Measurements from ENCODE around the gene SORL1-AS1.
A peak's percentile ranks its signal among the peaks of the same experiment; 100 is the strongest.

The SORL1-AS1 gene

DNA sequence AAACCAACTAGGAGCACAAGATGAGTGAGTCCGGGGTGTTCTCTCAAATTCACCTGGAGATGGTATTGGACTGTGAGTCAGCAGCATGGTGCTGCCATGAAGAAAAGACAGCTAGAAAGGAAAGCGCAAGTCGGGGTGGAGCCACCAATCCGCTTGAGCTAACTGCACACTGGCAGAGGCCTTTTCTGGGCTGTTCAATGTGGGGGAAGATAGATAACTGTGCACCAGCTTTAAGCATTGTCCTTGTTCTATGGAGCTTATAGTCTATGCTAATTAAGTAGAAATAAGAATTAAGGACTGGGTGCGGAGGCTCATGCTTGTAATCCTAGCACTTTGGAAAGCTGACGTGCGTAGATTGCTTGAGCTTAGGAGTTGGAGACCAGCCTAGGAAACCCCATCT is 21.9 kb upstream of the SORL1-AS1 start:
- no peak for DNase-seq

- peak; percentile 86 to 94 (median 91) for DNase-seq
Measured at GRCh38 chr11:121473064-121473777, 20.5 kb upstream of the SORL1-AS1 start.

- no peak for DNase-seq
Measured at GRCh38 chr11:121472312-121472711, 19.5 kb upstream of the SORL1-AS1 start.

DNA sequence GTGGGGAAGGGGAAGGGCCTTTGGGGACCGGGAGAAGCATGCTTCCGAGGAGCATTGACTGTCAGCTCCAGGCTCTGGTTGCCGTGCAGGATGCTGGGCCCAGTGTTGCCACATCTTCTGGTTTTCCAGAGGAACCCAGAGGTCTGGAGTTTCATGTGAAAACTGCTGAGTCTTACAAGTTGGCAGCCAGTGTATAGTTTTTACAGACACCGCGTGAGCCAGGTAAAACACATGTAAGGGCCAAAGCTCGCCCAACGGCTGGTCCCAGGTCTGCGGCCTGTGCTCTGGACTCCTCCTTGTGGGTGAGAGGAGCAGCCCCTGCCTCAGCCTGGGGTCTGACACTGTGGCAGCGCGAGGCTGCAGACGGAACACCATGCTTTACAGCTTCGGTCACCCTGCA is 18.4 kb upstream of the SORL1-AS1 start:
- no peak for DNase-seq

GRCh38 chr11:121469910-121470309 is 17.1 kb upstream of the SORL1-AS1 start:
- DNase-seq: no peak

- DNase-seq: no peak
Measured at GRCh38 chr11:121467965-121468364, 15.2 kb upstream of the SORL1-AS1 start.

DNA sequence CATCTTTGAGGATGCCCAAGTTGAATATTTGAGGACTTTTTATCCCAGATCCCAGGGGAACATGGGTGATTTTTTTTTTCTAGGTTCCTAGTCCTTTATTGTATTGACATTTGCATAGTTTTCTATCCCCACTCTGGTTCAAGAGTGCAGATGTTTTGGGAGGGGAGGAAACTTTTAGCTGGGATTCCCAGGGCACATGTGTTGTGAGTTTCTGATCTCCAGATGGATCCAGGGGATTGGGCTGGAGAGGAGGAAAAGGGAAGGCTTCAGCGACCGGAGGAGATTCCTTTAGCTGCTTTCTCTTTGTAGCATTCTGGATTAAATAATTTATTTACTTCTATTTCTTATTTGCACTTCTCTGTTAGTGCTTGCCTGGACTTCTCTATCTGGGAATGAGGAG is 14.7 kb upstream of the SORL1-AS1 start:
- no peak for DNase-seq

- DNase-seq: peak; percentile 71 to 85 (median 79)
Measured at GRCh38 chr11:121466063-121466794, 13.5 kb upstream of the SORL1-AS1 start.

GRCh38 chr11:121465709-121466062 is 12.9 kb upstream of the SORL1-AS1 start:
- no peak for DNase-seq

DNA sequence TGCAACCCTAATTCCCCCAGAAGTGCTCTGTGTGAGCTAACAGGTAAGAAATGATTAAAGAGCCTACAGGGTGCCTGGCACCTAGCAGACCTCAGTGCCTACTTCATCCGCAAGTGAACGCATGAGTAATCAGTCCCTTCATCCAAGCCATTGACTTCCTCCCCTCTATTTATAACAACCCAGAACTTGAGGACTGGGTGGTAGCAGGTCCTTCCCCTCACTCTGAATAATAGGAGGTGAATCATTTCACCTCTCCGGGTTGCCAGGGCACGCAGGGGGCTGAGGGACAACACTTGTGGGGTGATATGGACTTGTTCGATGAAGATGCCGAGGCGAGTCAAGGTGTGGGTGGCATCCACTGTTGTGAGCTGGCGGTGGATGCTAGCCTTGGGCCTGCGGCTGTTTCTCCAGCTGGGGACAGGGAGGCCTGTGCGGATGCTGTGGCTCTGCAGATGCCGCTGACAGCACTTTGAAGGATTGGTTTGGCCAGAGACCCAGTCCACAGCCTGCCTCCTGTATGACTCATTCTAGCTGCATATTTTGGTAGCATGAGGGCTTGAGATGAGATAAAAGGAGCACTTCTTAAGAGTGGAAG is 11.7 kb upstream of the SORL1-AS1 start:
- DNase-seq: peak; percentile 34 to 58 (median 50)

GRCh38 chr11:121463689-121464335 is 11.0 kb upstream of the SORL1-AS1 start:
- no peak for DNase-seq

DNA sequence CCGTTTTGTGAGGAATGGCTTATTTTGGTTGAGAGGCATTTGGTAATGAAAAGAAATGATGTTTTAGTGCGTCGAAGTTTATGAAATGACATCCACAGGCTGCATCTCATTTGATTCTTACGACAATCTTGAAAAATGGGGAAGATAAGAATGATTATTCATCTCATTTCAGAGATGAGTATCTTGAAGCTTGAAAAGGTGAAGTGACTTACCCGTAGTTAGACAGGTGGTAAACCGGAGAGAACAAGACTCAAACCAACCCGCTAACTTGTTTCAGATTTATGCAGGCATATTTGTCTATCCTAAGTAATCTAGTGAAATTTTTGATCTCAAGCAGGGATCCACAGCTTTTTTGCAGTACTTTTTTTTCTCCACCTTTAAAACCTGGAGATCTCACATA is 9.1 kb upstream of the SORL1-AS1 start:
- no peak for DNase-seq

GRCh38 chr11:121460941-121461514 is 8.3 kb upstream of the SORL1-AS1 start:
- DNase-seq: no peak

DNA sequence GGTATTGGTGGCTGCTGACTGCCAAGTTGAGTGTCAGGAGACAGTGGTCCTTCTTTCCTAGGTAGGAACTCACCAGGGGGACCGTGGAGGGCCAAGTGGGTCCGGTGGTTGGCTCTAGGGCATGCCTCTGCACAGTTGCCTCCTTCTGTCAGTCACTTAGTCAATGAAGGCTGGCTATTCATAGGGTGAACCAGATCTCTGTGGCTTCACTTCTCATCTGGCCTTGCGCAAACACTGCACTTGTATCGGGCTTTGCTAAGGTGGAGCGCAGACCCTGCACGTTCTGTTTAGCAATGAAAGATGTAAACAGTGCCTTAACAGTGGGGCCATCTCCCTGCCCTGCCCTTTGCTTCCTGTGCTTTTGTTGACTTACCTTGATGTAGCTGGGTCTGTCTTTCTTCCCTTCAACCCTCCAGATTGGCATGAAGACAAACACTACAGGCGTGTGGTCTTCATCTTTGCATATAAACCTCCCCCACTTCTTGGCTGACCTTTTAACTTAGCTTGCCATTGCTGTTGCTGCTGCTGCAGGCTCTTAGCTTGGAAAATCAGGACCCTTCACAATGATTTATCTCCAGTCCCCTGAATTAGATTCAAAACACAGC is 6.7 kb upstream of the SORL1-AS1 start:
- DNase-seq: no peak

DNA sequence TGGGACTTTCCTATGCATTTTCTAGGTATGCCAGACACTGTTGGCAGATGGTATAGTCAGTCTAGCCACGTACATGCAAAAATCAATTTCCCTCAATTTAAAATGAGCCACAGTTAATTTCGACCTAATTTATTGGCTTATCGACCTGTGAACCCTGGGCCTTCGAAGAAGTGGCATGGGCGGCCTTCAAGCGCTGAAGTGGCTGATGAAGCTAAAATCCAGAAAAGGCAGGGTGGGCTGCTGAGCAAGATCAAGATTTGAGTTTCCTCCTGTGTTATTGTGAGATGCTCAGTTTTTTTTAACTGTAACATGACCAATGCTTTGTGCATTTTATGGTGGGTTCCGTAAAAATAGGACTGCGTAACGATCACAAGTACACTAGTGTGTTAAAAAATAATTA is 5.8 kb upstream of the SORL1-AS1 start:
- no peak for DNase-seq

GRCh38 chr11:121456816-121457431 is 4.2 kb upstream of the SORL1-AS1 start:
- DNase-seq: no peak

DNA sequence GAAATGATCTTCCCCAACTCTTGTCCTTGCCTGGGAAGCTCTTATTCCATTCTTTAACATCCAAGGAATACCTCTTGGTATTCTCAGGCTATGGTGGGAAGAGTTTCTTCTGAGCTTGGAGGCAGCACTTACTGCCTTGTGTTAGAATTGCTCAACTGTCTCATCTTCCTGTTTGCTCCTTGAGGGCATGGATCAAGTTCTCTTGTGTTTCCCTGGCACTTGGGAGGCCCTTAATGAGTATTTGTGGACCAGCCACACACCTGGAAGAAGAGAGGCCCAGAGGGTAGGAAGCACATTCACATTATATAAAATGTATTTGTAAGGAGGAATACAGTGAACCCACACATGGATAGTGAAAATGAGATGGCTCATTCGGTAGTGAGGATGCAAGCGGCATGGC is 3.4 kb upstream of the SORL1-AS1 start:
- DNase-seq: no peak

- DNase-seq: no peak
Measured at GRCh38 chr11:121455115-121455514, 2.3 kb upstream of the SORL1-AS1 start.

- no peak for DNase-seq
Measured at GRCh38 chr11:121453589-121454299, 977 bp upstream of the SORL1-AS1 start.

DNA sequence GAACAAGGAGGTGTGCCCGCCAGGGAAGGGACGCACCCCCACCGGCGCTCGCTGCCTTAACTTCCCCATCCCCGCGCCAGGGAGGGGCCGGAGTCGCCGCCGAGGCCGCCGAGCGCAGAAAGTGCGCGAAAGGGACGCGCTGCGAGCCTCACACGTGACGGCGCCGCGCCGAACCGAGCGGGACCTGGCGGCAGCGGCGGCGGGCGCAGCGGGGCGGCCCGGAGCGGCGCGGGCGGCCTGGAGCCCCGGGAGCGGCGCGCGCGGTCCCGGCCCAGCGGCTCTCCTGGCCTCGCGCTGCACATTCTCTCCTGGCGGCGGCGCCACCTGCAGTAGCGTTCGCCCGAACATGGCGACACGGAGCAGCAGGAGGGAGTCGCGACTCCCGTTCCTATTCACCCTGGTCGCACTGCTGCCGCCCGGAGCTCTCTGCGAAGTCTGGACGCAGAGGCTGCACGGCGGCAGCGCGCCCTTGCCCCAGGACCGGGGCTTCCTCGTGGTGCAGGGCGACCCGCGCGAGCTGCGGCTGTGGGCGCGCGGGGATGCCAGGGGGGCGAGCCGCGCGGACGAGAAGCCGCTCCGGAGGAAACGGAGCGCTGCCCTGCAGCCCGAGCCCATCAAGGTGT is 670 bp downstream of the SORL1-AS1 start, which contains the start of gene SORL1:
Gene SORL1, plus strand, starts transcription at position 329 of the 623 bp plus-strand sequence. Its CDS starts 18 bp downstream, at position 347.
- DNase-seq: peak; percentile 55 to 78 (median 63)
